Measurements from ENCODE around the gene LDHD.

Gene LDHD

DNA sequence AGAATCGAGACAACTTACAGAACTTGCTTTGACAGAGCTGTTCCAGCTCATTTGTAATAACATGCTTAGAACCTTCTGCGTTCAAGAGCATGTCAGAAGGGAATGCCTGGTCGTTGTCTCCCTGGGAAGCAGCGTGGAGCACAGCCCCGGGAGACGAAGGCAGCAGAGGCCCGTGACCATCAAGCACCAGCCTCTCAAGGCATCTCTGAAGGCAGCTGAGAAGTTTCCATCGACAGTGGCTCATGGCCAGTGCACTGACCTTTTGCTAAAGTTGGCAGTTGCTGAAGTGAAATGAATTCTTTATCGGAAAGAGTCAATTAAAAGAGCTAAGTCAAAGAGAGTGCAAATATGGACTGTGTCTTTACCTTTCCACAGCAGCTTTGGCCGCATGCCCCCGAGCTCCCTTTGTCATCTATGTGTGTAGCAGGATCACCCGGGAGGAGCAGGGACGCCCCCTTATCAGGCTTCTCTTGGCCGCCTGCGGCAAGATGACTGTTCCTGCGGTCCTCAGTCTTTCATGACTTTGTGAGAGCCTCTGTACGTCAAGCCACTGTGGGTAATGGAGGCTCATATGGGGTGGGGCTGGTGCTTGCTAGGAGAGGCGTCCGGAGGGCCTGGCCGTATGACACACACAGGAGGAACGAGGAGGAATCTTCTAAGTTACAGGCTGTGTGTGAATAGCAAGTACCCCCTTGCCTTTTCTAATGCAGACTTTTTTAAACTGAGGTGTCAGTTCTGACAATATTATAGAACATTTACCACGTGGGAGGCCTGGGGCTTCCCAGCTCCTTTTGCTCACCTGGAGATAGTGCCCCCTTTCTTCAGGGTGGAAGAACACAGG is 54.2 kb downstream of the LDHD start:
- H3K4me3 Mint-ChIP-seq = no peak overlapping the region

More for the DNA sequence above, 54.2 kb downstream of the LDHD start:
- intact Hi-C loops (cut with micrococcal nuclease) = no loop called here
- no peak overlapping the region for H3K27ac Mint-ChIP-seq
- peaks cover 57% of the 10 kb centered on the region for H3K4me1 Mint-ChIP-seq (ENCODE audit: low read depth)
- no peaks in the 10 kb centered on the region for H3K36me3 Mint-ChIP-seq (ENCODE audit: low read depth)
- peaks cover 6% of the 10 kb centered on the region for H3K27me3 Mint-ChIP-seq
- H3K9me3 Mint-ChIP-seq = no peaks in the 10 kb centered on the region
